CD4-positive, alpha-beta T cell treated with Interleukin-17A for 4 hours (primary cell): ENCODE results near the gene SHANK1.
A peak's percentile ranks its signal among the peaks of the same experiment; 100 is the strongest.

Source experiments
- DNase-seq: peaks from one replicate; pipeline ENCODE4 v3.0.0-alpha.2; 2020; ENCODE audit warnings: mixed read lengths

SHANK1 gene

GRCh38 chr19:50728084-50728737 lies 8.6 kb upstream of the SHANK1 start:
- peak; percentile 74 for DNase-seq

- no peak for DNase-seq
Observed at GRCh38 chr19:50725911-50726230, 6.3 kb upstream of the SHANK1 start.

GRCh38 chr19:50725218-50725910 lies 5.8 kb upstream of the SHANK1 start:
- no peak for DNase-seq

- peak; percentile 95 for DNase-seq
Observed at GRCh38 chr19:50724522-50725217, 5.1 kb upstream of the SHANK1 start.

- no peak for DNase-seq
Observed at GRCh38 chr19:50723735-50724521, 4.3 kb upstream of the SHANK1 start.

GRCh38 chr19:50723069-50723468 lies 3.5 kb upstream of the SHANK1 start, which contains the start of gene CLEC11A:
TSS of gene CLEC11A (plus strand) at chr19:50723364. CDS start at chr19:50723526, 162 bp downstream.
- no peak for DNase-seq

- no peak for DNase-seq
Observed at GRCh38 chr19:50722201-50723013, 2.8 kb upstream of the SHANK1 start.

- DNase-seq, result no peak
Observed at GRCh38 chr19:50721441-50722137, 2.0 kb upstream of the SHANK1 start.

- DNase-seq, result no peak
Observed at GRCh38 chr19:50720921-50721381, 1.3 kb upstream of the SHANK1 start.

GRCh38 chr19:50720181-50720920 lies 749 bp upstream of the SHANK1 start:
- no peak for DNase-seq

GRCh38 chr19:50719119-50719435 lies 525 bp downstream of the SHANK1 start:
- DNase-seq, result no peak

- DNase-seq, result peak; percentile 8
Observed at GRCh38 chr19:50718255-50719118, 1.1 kb downstream of the SHANK1 start.

- no peak for DNase-seq
Observed at GRCh38 chr19:50717891-50718254, 1.7 kb downstream of the SHANK1 start.

GRCh38 chr19:50717026-50717723 lies 2.4 kb downstream of the SHANK1 start:
- DNase-seq, result no peak

- no peak for DNase-seq
Observed at GRCh38 chr19:50716178-50717025, 3.2 kb downstream of the SHANK1 start.

GRCh38 chr19:50713556-50714236 lies 5.9 kb downstream of the SHANK1 start:
- no peak for DNase-seq

GRCh38 chr19:50712833-50713232 lies 6.8 kb downstream of the SHANK1 start:
- DNase-seq, result no peak

- no peak for DNase-seq
Observed at GRCh38 chr19:50711805-50712204, 7.8 kb downstream of the SHANK1 start.
